Stomach smooth muscle (tissue), 2 donors: ENCODE measurements around the gene JDP2.

Experiments
- H3K27ac ChIP-seq: one replicate; pipeline ENCODE4 v1.7.0; 2013; ENCODE audit warnings: mild to moderate bottlenecking, low read length, inconsistent platforms
- H3K27me3 ChIP-seq, 2 donors: one replicate each; pipeline ENCODE4 v1.7.0; 2013; ENCODE audit warnings: low read length in 2 of 2; ENCODE audit not compliant: insufficient read depth in 2 of 2, control insufficient read depth in 1 of 2
- H3K36me3 ChIP-seq, 2 donors: one replicate each; pipeline ENCODE4 v1.7.0; 2013; ENCODE audit warnings: low read length in 2 of 2; ENCODE audit not compliant: control insufficient read depth in 2 of 2, insufficient read depth in 2 of 2
- H3K4me1 ChIP-seq: one replicate; pipeline ENCODE4 v1.7.0; 2013; ENCODE audit warnings: low read length; ENCODE audit not compliant: control insufficient read depth, insufficient read depth
- H3K4me3 ChIP-seq, 2 donors: one replicate each; pipeline ENCODE4 v1.7.0; 2013; ENCODE audit warnings: low read length in 2 of 2
- H3K9ac ChIP-seq, 2 donors: one replicate each; pipeline ENCODE4 v1.7.0; 2013; ENCODE audit warnings: low read length in 2 of 2, mild to moderate bottlenecking in 1 of 2
- H3K9me3 ChIP-seq, 2 donors: one replicate each; pipeline ENCODE4 v1.7.0; 2013; ENCODE audit warnings: low read length in 2 of 2; ENCODE audit not compliant: control insufficient read depth in 2 of 2
- donor health status: healthy.
- donor health status: Pancreatic carcinoma.

JDP2 gene

GRCh38 chr14:75435473-75435872 lies 7.7 kb downstream of the JDP2 start:
- Histone ChIP-seq H3K9me3 (no peaks in the 10 kb centered on the region), H3K4me3 (peak overlapping the region in 1 of 2 donors; percentile 9), H3K9ac (peak overlapping the region; percentile 6 to 21), H3K27me3 (no peaks in the 10 kb centered on the region), H3K36me3 (peaks cover 25 to 49% of the 10 kb centered on the region in 2 donors), H3K4me1 (peaks cover 51% of the 10 kb centered on the region), H3K27ac (peak overlapping the region; percentile 55)

- H3K27ac ChIP-seq = no peak overlapping the region
- H3K36me3 ChIP-seq = peaks cover 22 to 45% of the 10 kb centered on the region in 2 donors
- H3K4me1 ChIP-seq = peaks cover 46% of the 10 kb centered on the region
Measured at GRCh38 chr14:75437201-75438143, 9.7 kb downstream of the JDP2 start.

GRCh38 chr14:75438486-75439080 lies 10.8 kb downstream of the JDP2 start:
- no peak overlapping the region for H3K4me3 ChIP-seq
- H3K9me3 ChIP-seq = no peaks in the 10 kb centered on the region
- H3K4me1 ChIP-seq = peaks cover 55% of the 10 kb centered on the region
- H3K9ac ChIP-seq = no peak overlapping the region
- peaks cover 19 to 44% of the 10 kb centered on the region in 2 donors for H3K36me3 ChIP-seq
- no peak overlapping the region for H3K27ac ChIP-seq
- no peaks in the 10 kb centered on the region for H3K27me3 ChIP-seq

More at GRCh38 chr14:75437201-75438143, 9.7 kb downstream of the JDP2 start:
- Histone ChIP-seq H3K9me3 (no peaks in the 10 kb centered on the region), H3K27me3 (no peaks in the 10 kb centered on the region), H3K9ac (no peak overlapping the region), H3K4me3 (no peak overlapping the region)

- Histone ChIP-seq H3K36me3 (peaks cover 15 to 48% of the 10 kb centered on the region in 2 donors), H3K27ac (no peak overlapping the region), H3K27me3 (no peaks in the 10 kb centered on the region), H3K4me3 (no peak overlapping the region), H3K9me3 (no peaks in the 10 kb centered on the region), H3K4me1 (peaks cover 46% of the 10 kb centered on the region), H3K9ac (no peak overlapping the region)
Measured at GRCh38 chr14:75439989-75440388, 12.2 kb downstream of the JDP2 start.

GRCh38 chr14:75440733-75441477 lies 13.1 kb downstream of the JDP2 start:
- peak overlapping the region; percentile 66 for H3K27ac ChIP-seq
- peaks cover 38% of the 10 kb centered on the region for H3K4me1 ChIP-seq
- H3K9ac ChIP-seq = peak overlapping the region in 1 of 2 donors; percentile 13
- H3K27me3 ChIP-seq = no peaks in the 10 kb centered on the region
- peaks cover 15 to 49% of the 10 kb centered on the region in 2 donors for H3K36me3 ChIP-seq
- peak overlapping the region; percentile 15 to 35 for H3K4me3 ChIP-seq
- H3K9me3 ChIP-seq = no peaks in the 10 kb centered on the region

- H3K9me3 ChIP-seq = no peaks in the 10 kb centered on the region
- no peaks in the 10 kb centered on the region for H3K27me3 ChIP-seq
- H3K36me3 ChIP-seq = peaks cover 15 to 42% of the 10 kb centered on the region in 2 donors
- peaks cover 33% of the 10 kb centered on the region for H3K4me1 ChIP-seq
- H3K4me3 ChIP-seq = no peak overlapping the region
- H3K27ac ChIP-seq = peak overlapping the region; percentile 66
- H3K9ac ChIP-seq = peak overlapping the region in 1 of 2 donors; percentile 42
Measured at GRCh38 chr14:75441728-75442127, 13.9 kb downstream of the JDP2 start.

GRCh38 chr14:75442166-75442565 lies 14.3 kb downstream of the JDP2 start:
- Histone ChIP-seq H3K36me3 (peaks cover 15 to 42% of the 10 kb centered on the region in 2 donors), H3K4me1 (peaks cover 33% of the 10 kb centered on the region), H3K9ac (no peak overlapping the region), H3K27ac (peak overlapping the region; percentile 66), H3K4me3 (no peak overlapping the region), H3K9me3 (no peaks in the 10 kb centered on the region), H3K27me3 (no peaks in the 10 kb centered on the region)

GRCh38 chr14:75442642-75443041 lies 14.8 kb downstream of the JDP2 start:
- H3K9me3 ChIP-seq = no peaks in the 10 kb centered on the region
- peaks cover 29% of the 10 kb centered on the region for H3K4me1 ChIP-seq
- peaks cover 13 to 40% of the 10 kb centered on the region in 2 donors for H3K36me3 ChIP-seq
- no peak overlapping the region for H3K27ac ChIP-seq
- no peak overlapping the region for H3K9ac ChIP-seq
- H3K27me3 ChIP-seq = no peaks in the 10 kb centered on the region
- no peak overlapping the region for H3K4me3 ChIP-seq

- no peak overlapping the region for H3K4me3 ChIP-seq
- peaks cover 10 to 35% of the 10 kb centered on the region in 2 donors for H3K36me3 ChIP-seq
- no peaks in the 10 kb centered on the region for H3K9me3 ChIP-seq
- H3K27ac ChIP-seq = no peak overlapping the region
- H3K27me3 ChIP-seq = no peaks in the 10 kb centered on the region
- H3K9ac ChIP-seq = no peak overlapping the region
- peaks cover 30% of the 10 kb centered on the region for H3K4me1 ChIP-seq
Measured at GRCh38 chr14:75443203-75443969, 15.6 kb downstream of the JDP2 start.

GRCh38 chr14:75445236-75445635 lies 17.4 kb downstream of the JDP2 start:
- H3K4me1 ChIP-seq = peaks cover 44% of the 10 kb centered on the region
- H3K36me3 ChIP-seq = peaks cover 0 to 21% of the 10 kb centered on the region in 2 donors
- no peak overlapping the region for H3K27ac ChIP-seq
- H3K4me3 ChIP-seq = no peak overlapping the region
- no peaks in the 10 kb centered on the region for H3K27me3 ChIP-seq
- no peaks in the 10 kb centered on the region for H3K9me3 ChIP-seq
- H3K9ac ChIP-seq = no peak overlapping the region
